GM12878 (cell line): ENCODE results near the gene RSPO3.

Experiments used
- BMI1 ChIP-seq: fragments of 450-650 bp; IDR thresholded peaks from 2 replicates; pipeline ENCODE4 v1.6.1; 2016; ENCODE audit warnings: mild to moderate bottlenecking, moderate library complexity, borderline replicate concordance
- EZH2 ChIP-seq: IDR thresholded peaks from 2 replicates; pipeline ENCODE4 v1.6.1; 2012; ENCODE audit warnings: low read depth, mild to moderate bottlenecking, control low read depth, inconsistent platforms, low read length, borderline replicate concordance; ENCODE audit not compliant: control insufficient read depth
- POLR2A ChIP-seq: IDR thresholded peaks from 2 replicates; pipeline ENCODE4 v1.6.1; 2011; ENCODE audit warnings: low read depth, mild to moderate bottlenecking, low read length
- SUZ12 ChIP-seq: fragments of 200-600 bp; sonication (generic); IDR thresholded peaks from one replicate; pipeline ENCODE4 v1.6.1; 2018; ENCODE audit warnings: antibody characterized with exemption, mild to moderate bottlenecking; ENCODE audit not compliant: unreplicated experiment
- ZNF622 ChIP-seq: fragments of 450-650 bp; IDR thresholded peaks from 2 replicates; pipeline ENCODE4 v1.6.1; 2017; ENCODE audit warnings: mild to moderate bottlenecking, inconsistent platforms
- TF ChIP-seq, protein P1 (sequence below), 3 experiments: IDR thresholded peaks in 2 of 3; conservative IDR thresholded peaks in 1 of 3; 2 replicates each; pipeline ENCODE4 v1.5.1; 2011; ENCODE audit warnings: low read depth in 3 of 3, low read length in 3 of 3, mild to moderate bottlenecking in 3 of 3, control low read depth in 2 of 3, moderate library complexity in 2 of 3, inconsistent platforms in 1 of 3, mixed read lengths in 1 of 3; ENCODE audit not compliant: control insufficient read depth in 2 of 3, insufficient read depth in 1 of 3; ENCODE audit errors: extremely low read depth in 1 of 3
- TF ChIP-seq, protein P2 (sequence below): IDR thresholded peaks from 2 replicates; pipeline ENCODE4 v1.6.1; 2011; ENCODE audit warnings: mild to moderate bottlenecking, low read depth, low read length, moderate library complexity; ENCODE audit not compliant: insufficient replicate concordance
- TF ChIP-seq, protein P3 (sequence below): fragments of 450-650 bp; formaldehyde crosslinking; IDR thresholded peaks from 2 replicates; pipeline ENCODE4 v1.5.0; 2022; ENCODE audit warnings: mild to moderate bottlenecking, missing genetic modification characterization

DNA sequence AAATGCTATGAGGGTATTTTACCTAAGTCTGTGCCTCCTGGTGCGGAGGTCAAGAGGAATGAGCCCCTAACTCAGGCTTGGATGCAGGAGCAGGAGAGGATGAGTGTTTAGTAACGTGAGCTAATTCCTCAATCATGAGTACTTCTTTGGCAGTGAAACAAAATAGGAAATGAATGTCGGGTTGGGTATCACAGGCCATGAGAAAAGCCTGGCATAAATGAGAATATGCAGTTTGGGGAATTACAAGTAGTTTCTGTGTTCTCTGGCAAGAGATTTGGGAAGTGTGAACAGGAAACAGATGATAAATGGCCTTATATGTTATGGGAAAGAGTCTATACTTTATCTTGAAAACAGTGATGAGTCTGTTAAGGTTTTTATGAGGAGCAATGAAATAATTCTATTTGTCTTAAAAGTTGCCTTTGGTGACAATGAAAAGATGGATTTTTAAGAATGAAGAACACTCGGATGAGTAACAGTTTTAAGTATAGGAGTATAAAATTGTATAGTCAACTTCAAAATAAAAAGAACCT lies 89.2 kb downstream of the RSPO3 start:
- TF ChIP-seq, protein P1, sequence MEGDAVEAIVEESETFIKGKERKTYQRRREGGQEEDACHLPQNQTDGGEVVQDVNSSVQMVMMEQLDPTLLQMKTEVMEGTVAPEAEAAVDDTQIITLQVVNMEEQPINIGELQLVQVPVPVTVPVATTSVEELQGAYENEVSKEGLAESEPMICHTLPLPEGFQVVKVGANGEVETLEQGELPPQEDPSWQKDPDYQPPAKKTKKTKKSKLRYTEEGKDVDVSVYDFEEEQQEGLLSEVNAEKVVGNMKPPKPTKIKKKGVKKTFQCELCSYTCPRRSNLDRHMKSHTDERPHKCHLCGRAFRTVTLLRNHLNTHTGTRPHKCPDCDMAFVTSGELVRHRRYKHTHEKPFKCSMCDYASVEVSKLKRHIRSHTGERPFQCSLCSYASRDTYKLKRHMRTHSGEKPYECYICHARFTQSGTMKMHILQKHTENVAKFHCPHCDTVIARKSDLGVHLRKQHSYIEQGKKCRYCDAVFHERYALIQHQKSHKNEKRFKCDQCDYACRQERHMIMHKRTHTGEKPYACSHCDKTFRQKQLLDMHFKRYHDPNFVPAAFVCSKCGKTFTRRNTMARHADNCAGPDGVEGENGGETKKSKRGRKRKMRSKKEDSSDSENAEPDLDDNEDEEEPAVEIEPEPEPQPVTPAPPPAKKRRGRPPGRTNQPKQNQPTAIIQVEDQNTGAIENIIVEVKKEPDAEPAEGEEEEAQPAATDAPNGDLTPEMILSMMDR (IDR thresholded peaks at IDR 0.05 in 2 of 3, conservative IDR thresholded peaks at IDR 0.05 in 1 of 3; ENCODE audit: control insufficient read depth in 2 of 3, extremely low read depth in 1 of 3, insufficient read depth in 1 of 3, low read depth in 3 of 3, low read length in 3 of 3), result no peak
- TF ChIP-seq, protein P2, sequence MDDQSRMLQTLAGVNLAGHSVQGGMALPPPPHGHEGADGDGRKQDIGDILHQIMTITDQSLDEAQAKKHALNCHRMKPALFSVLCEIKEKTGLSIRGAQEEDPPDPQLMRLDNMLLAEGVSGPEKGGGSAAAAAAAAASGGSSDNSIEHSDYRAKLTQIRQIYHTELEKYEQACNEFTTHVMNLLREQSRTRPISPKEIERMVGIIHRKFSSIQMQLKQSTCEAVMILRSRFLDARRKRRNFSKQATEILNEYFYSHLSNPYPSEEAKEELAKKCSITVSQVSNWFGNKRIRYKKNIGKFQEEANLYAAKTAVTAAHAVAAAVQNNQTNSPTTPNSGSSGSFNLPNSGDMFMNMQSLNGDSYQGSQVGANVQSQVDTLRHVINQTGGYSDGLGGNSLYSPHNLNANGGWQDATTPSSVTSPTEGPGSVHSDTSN, result no peak
- TF ChIP-seq BMI1 (no peak), POLR2A (no peak), ZNF622 (no peak), SUZ12 (no peak), EZH2 (no peak)
- TF ChIP-seq, protein P3, sequence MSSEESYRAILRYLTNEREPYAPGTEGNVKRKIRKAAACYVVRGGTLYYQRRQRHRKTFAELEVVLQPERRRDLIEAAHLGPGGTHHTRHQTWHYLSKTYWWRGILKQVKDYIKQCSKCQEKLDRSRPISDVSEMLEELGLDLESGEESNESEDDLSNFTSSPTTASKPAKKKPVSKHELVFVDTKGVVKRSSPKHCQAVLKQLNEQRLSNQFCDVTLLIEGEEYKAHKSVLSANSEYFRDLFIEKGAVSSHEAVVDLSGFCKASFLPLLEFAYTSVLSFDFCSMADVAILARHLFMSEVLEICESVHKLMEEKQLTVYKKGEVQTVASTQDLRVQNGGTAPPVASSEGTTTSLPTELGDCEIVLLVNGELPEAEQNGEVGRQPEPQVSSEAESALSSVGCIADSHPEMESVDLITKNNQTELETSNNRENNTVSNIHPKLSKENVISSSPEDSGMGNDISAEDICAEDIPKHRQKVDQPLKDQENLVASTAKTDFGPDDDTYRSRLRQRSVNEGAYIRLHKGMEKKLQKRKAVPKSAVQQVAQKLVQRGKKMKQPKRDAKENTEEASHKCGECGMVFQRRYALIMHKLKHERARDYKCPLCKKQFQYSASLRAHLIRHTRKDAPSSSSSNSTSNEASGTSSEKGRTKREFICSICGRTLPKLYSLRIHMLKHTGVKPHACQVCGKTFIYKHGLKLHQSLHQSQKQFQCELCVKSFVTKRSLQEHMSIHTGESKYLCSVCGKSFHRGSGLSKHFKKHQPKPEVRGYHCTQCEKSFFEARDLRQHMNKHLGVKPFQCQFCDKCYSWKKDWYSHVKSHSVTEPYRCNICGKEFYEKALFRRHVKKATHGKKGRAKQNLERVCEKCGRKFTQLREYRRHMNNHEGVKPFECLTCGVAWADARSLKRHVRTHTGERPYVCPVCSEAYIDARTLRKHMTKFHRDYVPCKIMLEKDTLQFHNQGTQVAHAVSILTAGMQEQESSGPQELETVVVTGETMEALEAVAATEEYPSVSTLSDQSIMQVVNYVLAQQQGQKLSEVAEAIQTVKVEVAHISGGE (CRISPR knock-in tag), result no peak
